Measurements from ENCODE around the gene CDHR3.

CDHR3 gene

GRCh38 chr7:106021151-106022067, 58.3 kb downstream of the CDHR3 start:
- in situ Hi-C loops (cut with HindIII; ENCODE audit: low sequenced_read_pairs), result no loop called here

GRCh38 chr7:106022193-106022821, 59.2 kb downstream of the CDHR3 start:
- in situ Hi-C loops (cut with HindIII; ENCODE audit: low sequenced_read_pairs), result no loop called here

GRCh38 chr7:106023369-106024322, 60.6 kb downstream of the CDHR3 start:
- in situ Hi-C loops (cut with HindIII; ENCODE audit: low sequenced_read_pairs), result no loop called here

- in situ Hi-C loops (cut with HindIII; ENCODE audit: low sequenced_read_pairs), result loop anchor here (25.0 kb wide), 1 partner anchor 264 kb away; no protein-coding TSS in a partner anchor
Observed at GRCh38 chr7:106026101-106026500, 63.0 kb downstream of the CDHR3 start.

GRCh38 chr7:106029451-106029850, 66.4 kb downstream of the CDHR3 start:
- in situ Hi-C loops (cut with HindIII; ENCODE audit: low sequenced_read_pairs), result loop anchor here (25.0 kb wide), 1 partner anchor 267 kb away; no protein-coding TSS in a partner anchor

- in situ Hi-C loops (cut with HindIII; ENCODE audit: low sequenced_read_pairs), result loop anchor here (25.0 kb wide), 1 partner anchor 268 kb away; no protein-coding TSS in a partner anchor
Observed at GRCh38 chr7:106029941-106030340, 66.9 kb downstream of the CDHR3 start.

DNA sequence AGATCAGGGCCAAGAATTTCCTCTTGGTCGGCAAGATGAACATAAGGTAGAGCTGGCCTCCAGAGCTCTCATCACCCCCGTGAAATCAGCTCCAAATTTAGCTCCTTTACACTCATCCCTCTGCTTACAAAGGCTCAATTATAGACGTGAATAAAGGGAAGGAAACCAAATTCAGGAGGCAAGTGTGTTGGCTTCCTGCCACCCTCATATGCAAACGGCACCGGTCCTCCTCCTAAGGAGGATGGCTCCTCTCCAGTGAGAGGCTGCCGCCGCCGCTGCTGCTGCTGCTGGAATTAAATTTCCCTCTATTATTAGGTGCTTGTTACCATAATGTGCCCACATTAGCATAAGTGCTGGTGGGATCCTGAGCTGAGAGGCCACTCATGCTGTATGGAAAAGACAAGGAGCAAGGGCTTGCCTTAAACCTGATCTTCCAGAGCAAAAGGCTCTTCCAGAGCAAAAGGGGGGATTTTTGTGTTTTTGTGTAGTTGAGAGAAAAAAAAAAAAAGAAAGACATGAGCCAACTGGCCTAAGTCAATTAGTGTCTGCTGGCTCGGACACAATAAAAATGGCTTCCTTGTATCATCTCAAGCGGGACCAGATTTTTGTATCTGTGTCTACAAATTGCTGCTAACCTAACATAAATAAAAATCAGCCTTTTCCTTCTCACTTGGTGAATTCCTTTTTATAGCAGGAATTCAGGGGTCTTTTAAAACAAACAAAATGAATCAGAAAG, 68.4 kb downstream of the CDHR3 start:
- in situ Hi-C loops (cut with HindIII; ENCODE audit: low sequenced_read_pairs), result loop anchor here (25.0 kb wide), 1 partner anchor 269 kb away; no protein-coding TSS in a partner anchor

GRCh38 chr7:106032295-106032694, 69.2 kb downstream of the CDHR3 start:
- in situ Hi-C loops (cut with HindIII; ENCODE audit: low sequenced_read_pairs), result loop anchor here (25.0 kb wide), 1 partner anchor 270 kb away; no protein-coding TSS in a partner anchor

DNA sequence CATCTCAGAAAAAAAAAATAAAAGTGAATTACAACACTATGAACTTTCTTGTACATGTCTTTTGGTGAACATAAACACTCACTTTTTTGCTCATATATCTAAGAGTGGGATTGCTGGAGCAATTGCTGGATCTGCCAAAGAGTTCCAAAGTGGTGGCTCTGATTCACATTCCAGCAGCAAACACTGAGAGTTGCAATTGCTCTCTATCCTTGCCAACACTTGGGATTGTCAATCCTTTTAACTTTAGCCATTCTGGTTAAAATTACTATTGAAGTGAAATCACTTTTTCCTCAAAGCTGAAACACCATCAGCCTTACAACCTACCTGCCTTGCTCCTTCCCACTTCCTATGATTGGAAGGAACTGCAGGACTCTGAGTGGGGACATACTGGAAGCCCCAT, 70.7 kb downstream of the CDHR3 start:
- in situ Hi-C loops (cut with HindIII; ENCODE audit: low sequenced_read_pairs), result loop anchor here (25.0 kb wide), 1 partner anchor 271 kb away; no protein-coding TSS in a partner anchor

DNA sequence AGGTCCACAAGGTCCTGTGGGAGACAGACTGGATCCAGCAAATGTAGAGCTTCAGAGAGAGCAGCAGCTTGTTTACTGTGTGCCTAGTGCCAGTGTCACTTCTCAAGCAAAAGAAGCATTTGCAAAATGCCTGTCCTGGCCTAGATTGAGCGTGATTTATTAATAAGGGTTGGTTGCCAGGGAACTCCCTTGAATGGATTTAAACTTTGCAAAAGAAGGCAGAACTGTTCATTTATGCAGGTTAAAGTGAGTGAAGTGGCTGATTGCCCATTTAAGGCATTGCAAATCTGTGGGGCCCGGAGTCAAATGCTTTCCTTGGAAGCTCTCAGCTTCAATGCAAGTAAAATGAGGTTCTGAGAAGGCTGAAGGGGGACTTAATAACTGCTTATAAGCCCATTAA, 71.3 kb downstream of the CDHR3 start:
- in situ Hi-C loops (cut with HindIII; ENCODE audit: low sequenced_read_pairs), result loop anchor here (25.0 kb wide), 1 partner anchor 272 kb away; no protein-coding TSS in a partner anchor

- in situ Hi-C loops (cut with HindIII; ENCODE audit: low sequenced_read_pairs), result loop anchor here (25.0 kb wide), 1 partner anchor 273 kb away; no protein-coding TSS in a partner anchor
Observed at GRCh38 chr7:106035568-106035967, 72.5 kb downstream of the CDHR3 start.

DNA sequence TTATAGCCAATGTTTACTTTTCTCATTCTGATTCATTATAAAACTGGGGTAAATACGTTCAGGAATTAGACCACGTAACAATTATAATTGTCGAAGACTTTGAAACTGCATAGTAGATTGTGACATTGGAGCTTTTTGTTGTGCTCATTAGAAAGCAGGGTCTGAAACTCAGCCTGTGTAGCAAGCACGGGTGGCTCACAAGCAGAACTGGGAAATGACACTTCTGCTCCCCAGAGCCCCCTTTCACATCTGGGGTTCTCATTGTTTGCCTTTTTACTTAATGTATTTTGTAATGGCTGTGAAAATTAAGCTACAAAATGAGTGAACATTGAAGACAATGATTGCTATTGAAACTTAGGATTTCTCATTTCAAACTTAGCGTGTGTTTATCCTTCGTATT, 72.9 kb downstream of the CDHR3 start:
- in situ Hi-C loops (cut with HindIII; ENCODE audit: low sequenced_read_pairs), result loop anchor here (25.0 kb wide), 1 partner anchor 274 kb away; no protein-coding TSS in a partner anchor

DNA sequence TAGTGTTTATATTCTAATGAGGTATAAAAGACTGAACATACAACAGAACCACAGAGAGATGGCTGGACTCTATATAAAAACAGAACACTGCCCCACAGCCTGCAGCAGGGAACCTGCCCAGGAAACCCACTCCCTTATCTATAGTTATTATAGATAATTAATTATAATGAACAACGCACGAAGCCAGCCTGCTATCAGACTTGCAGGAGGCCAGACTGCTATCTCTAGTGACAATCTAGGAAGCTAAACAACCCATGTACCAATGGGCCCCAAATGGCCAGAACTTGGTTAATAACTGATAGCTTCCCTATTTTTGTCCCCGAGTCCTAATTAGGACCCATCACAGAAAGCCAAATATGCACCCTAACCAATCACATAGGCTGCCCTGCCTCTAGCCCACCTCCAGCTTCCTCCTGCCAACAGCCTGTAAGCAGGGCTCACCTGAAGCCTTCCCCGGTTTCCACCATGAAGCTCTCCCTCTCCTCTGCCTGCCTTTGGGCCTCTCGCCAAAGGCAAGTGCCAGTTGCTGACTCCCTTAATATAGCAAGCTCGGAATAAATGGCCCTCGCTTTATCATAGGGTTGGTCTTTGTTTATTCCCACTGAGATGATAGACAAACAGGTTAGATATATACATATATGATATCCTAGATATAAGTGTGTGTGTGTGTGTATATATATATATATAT, 74.6 kb downstream of the CDHR3 start:
- in situ Hi-C loops (cut with HindIII; ENCODE audit: low sequenced_read_pairs), result loop anchor here (25.0 kb wide), 1 partner anchor 275 kb away; no protein-coding TSS in a partner anchor

GRCh38 chr7:106038289-106038688, 75.2 kb downstream of the CDHR3 start:
- in situ Hi-C loops (cut with HindIII; ENCODE audit: low sequenced_read_pairs), result loop anchor here (25.0 kb wide), 1 partner anchor 276 kb away; no protein-coding TSS in a partner anchor

- in situ Hi-C loops (cut with HindIII; ENCODE audit: low sequenced_read_pairs), result loop anchor here (25.0 kb wide), 1 partner anchor 277 kb away; no protein-coding TSS in a partner anchor
Observed at GRCh38 chr7:106038916-106039315, 75.9 kb downstream of the CDHR3 start.

- in situ Hi-C loops (cut with HindIII; ENCODE audit: low sequenced_read_pairs), result loop anchor here (25.0 kb wide), 1 partner anchor 277 kb away; no protein-coding TSS in a partner anchor
Observed at GRCh38 chr7:106039486-106040060, 76.5 kb downstream of the CDHR3 start.

DNA sequence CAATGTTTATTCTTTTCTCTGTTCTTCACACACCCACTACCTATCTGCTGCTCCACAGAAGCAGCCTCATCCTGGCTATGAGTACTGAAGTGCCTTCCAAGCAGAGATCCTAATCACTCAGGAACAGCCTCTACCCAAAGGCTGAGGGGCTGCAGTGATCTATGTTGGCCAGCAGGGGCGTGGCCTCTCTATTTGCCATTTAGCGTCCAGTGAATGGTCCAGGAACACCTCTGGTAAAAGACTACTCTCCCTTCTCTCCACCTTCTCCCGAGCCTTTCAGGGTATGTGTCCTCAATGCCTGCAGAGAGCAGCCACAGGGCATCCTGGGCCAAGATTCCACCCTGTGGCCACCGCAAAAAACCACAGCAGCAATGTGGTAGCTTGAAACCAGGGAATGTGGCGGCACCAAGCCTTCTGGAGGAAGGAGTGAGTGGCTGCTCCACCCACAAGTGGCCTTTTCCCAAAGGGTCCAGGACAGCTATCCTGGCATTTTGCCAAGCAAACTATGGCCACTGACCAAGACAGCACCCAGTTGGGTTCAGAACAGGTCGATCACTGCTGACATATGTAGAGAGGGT, 78.2 kb downstream of the CDHR3 start:
- in situ Hi-C loops (cut with HindIII; ENCODE audit: low sequenced_read_pairs), result loop anchor here (25.0 kb wide), 1 partner anchor 279 kb away; no protein-coding TSS in a partner anchor

DNA sequence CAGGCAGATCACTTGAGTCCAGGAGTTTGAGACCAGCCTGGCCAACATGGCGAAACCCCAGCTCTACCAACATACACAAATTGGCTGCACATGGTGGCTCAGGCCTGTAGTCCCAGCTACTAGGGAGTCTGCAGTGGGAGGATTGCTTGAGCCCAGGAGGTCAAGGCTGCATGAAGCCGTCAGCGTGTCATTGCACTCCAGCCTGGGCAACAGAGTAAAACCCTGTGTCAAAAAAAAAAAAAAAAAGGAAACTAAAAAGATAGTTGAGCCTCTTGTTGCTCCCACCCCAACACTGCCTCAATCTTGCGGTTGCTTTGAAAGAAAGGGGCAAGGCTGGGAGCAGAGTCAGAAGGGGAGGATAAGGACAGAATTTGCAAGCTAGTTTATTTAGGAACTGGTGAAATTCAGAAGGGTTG, 79.1 kb downstream of the CDHR3 start:
- in situ Hi-C loops (cut with HindIII; ENCODE audit: low sequenced_read_pairs), result loop anchor here (25.0 kb wide), 1 partner anchor 280 kb away; no protein-coding TSS in a partner anchor
